ES-I3 (cell line): ENCODE results near the gene FAM171A1.

ENCODE experiments used
- H3K36me3 ChIP-seq: 2 replicates; pipeline ENCODE4 v1.6.1; 2013; ENCODE audit warnings: mild to moderate bottlenecking, low read length, control low read depth, moderate library complexity; ENCODE audit not compliant: insufficient read depth
- H3K4me1 ChIP-seq: 2 replicates; pipeline ENCODE4 v1.6.1; 2013; ENCODE audit warnings: mild to moderate bottlenecking, control low read depth, low read length; ENCODE audit not compliant: insufficient read depth
- H3K9ac ChIP-seq: 2 replicates; pipeline ENCODE4 v1.6.1; 2013; ENCODE audit warnings: low read depth, mild to moderate bottlenecking, low read length, moderate library complexity
- H3K9me3 ChIP-seq: 2 replicates; pipeline ENCODE4 v1.6.1; 2013; ENCODE audit warnings: mild to moderate bottlenecking, low read length, moderate library complexity; ENCODE audit not compliant: control insufficient read depth, insufficient read depth

Gene FAM171A1

DNA sequence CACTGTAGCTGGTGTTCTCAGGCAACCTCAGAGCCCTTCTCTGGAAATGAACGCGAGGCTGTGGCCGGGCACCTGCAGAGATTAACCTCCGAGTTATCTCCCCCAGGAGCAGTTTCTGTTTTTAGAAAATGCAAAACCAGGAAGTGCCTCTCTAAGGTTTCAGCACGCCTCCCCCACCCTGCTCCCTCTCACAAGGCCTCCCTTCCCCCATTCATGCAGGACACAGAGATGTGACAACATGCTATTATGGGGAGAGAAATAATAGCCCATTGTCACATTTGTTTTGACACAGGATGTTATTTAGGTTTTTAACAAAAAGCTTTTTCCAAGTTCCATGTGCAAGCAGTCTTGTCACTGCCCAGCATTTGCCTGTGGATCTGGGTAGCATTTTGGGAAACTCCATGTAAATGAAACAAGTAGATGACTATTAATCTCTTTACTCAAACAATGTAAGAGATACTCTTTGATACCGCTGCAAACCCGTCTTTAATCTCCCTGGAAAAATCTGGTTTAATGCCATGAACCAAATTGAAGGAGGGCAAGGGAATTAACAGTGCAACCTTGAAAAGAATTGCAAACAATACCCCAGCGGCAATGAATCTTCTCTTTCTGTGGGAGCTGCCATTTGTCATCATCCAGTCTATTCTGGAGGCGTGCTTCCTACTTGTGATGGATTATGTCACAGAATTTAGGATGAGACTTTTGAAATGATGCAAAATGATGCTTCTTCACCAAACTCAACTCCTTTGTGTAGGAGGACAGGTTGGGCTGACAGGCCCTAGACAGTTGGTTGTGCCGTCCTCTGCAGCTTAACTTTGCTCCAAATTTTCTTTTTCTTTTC, 116.1 kb downstream of the FAM171A1 start:
- peaks cover 14% of the 10 kb centered on the region for H3K4me1 ChIP-seq
- H3K36me3 ChIP-seq: no peaks in the 10 kb centered on the region; the same call in 1 of the 2 replicates
- no peaks in the 10 kb centered on the region for H3K9me3 ChIP-seq
- no peak overlapping the region for H3K9ac ChIP-seq

GRCh38 chr10:15253951-15254807, 116.9 kb downstream of the FAM171A1 start:
- Histone ChIP-seq H3K9ac (no peak overlapping the region), H3K9me3 (no peaks in the 10 kb centered on the region), H3K4me1 (peaks cover 14% of the 10 kb centered on the region), H3K36me3 (no peaks in the 10 kb centered on the region; the same call in 1 of the 2 replicates)

DNA sequence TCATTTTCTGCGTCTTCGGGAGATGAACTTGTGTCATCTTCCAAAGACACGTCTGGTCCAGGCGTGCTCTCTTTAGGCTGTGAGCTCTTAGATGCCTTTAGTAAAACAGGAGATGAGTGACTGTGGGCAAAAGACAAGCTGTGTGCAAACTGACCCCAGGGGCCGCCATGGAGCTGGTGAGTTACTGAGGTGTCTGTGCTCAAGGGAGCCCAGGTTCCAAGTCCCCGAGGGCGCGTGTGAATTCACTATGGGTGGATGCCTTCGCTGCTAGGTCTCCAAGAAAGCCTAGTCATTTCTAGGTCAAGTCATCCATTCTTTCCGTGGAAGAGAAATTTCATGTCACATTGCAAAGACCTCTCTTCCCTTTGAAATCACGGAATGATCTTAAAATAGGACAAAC, 118.7 kb downstream of the FAM171A1 start:
- Histone ChIP-seq H3K36me3 (peaks cover 7% of the 10 kb centered on the region; the same call in 1 of the 2 replicates), H3K4me1 (peaks cover 14% of the 10 kb centered on the region), H3K9ac (no peak overlapping the region), H3K9me3 (no peaks in the 10 kb centered on the region)

- peaks cover 7% of the 10 kb centered on the region; the same call in 1 of the 2 replicates for H3K36me3 ChIP-seq
- peaks cover 14% of the 10 kb centered on the region for H3K4me1 ChIP-seq
- H3K9ac ChIP-seq: no peak overlapping the region
- H3K9me3 ChIP-seq: no peaks in the 10 kb centered on the region
Observed at GRCh38 chr10:15251791-15252380, 119.2 kb downstream of the FAM171A1 start.

DNA sequence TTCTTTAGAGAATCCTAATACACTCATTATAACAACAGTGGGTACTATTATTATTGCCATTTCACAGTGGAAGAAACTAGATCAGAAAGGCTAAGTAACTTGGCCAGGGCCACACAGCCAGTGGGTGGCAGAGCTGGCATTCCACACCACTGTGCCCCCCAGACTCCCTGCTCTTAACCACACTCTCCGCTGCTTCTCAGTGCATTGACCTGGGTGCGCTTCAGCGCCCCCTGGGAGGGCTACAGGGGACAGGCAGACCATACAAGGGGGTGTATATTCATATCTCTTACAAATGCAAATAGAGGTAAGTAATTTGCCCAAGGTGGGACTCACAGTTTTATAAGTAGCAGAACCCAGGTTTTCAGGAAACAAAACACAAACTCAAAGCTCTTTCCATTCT, 125.6 kb downstream of the FAM171A1 start:
- Histone ChIP-seq H3K4me1 (no peaks in the 10 kb centered on the region), H3K9me3 (no peaks in the 10 kb centered on the region), H3K9ac (no peak overlapping the region), H3K36me3 (peaks cover 7% of the 10 kb centered on the region; the same call in 1 of the 2 replicates)

DNA sequence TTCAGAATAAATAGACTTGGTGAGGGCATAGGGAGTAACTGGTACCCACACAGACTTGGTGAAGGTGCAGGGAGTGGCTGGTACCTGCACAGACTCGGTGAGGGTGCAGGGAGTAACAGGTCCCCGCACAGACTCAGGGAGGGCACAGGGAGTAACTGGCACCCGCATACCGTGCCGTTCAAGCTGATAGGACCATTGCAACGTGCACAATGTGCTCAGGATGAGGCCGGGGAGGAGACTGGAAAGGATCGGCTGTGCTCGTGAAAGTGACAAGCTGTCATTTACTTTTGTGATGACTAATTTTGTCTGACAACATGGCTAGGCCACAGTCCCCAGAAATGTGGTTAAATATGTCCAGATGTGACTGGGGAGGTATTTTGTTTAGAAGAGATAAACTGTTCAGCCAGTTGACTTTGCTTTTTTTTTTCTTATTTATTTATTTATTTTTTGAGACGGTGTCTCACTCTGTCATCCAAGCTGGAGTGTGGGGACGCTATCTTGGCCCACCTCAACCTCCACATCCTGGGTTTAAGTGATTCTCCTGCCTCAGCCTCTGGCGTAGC, 126.4 kb downstream of the FAM171A1 start:
- Histone ChIP-seq H3K36me3 (peaks cover 7% of the 10 kb centered on the region; the same call in 1 of the 2 replicates), H3K9me3 (no peaks in the 10 kb centered on the region), H3K4me1 (no peaks in the 10 kb centered on the region), H3K9ac (no peak overlapping the region)

GRCh38 chr10:15242261-15242840, 128.7 kb downstream of the FAM171A1 start:
- Histone ChIP-seq H3K9ac (no peak overlapping the region), H3K9me3 (no peaks in the 10 kb centered on the region)

GRCh38 chr10:15241306-15241705, 129.8 kb downstream of the FAM171A1 start:
- Histone ChIP-seq H3K4me1 (no peaks in the 10 kb centered on the region), H3K9me3 (no peaks in the 10 kb centered on the region), H3K9ac (no peak overlapping the region), H3K36me3 (no peaks in the 10 kb centered on the region)

More at GRCh38 chr10:15242261-15242840, 128.7 kb downstream of the FAM171A1 start:
- Histone ChIP-seq H3K36me3 (no peaks in the 10 kb centered on the region), H3K4me1 (no peaks in the 10 kb centered on the region)

- no peaks in the 10 kb centered on the region for H3K4me1 ChIP-seq
- H3K9me3 ChIP-seq: no peaks in the 10 kb centered on the region
- H3K9ac ChIP-seq: no peak overlapping the region
- no peaks in the 10 kb centered on the region for H3K36me3 ChIP-seq
Observed at GRCh38 chr10:15238555-15239335, 132.3 kb downstream of the FAM171A1 start.

GRCh38 chr10:15237351-15237750, 133.7 kb downstream of the FAM171A1 start:
- Histone ChIP-seq H3K36me3 (no peaks in the 10 kb centered on the region), H3K4me1 (no peaks in the 10 kb centered on the region), H3K9ac (no peak overlapping the region), H3K9me3 (no peaks in the 10 kb centered on the region)

- no peaks in the 10 kb centered on the region for H3K9me3 ChIP-seq
- H3K36me3 ChIP-seq: no peaks in the 10 kb centered on the region; the same call in 1 of the 2 replicates
- no peaks in the 10 kb centered on the region for H3K4me1 ChIP-seq
- no peak overlapping the region for H3K9ac ChIP-seq
Observed at GRCh38 chr10:15236340-15236739, 134.7 kb downstream of the FAM171A1 start.

DNA sequence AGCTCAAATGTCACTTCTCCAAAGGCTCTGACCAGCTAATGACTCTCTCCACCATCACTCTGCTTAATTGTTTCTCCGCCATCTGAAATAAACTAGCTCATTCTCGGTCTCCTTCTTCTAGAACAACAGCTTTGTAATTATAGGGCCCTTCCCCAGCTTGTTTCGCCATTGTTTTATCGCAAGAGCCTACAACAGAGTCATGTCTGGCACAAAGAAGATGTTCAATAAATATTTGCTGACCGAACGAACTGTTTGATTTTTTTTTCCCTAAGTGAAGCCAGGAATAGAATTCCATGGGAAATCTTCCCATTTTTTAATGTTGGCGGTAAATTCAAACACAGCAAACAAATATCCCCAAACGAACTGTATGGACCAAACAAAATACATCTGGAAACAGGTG, 138.8 kb downstream of the FAM171A1 start:
- no peaks in the 10 kb centered on the region for H3K4me1 ChIP-seq
- no peak overlapping the region for H3K9ac ChIP-seq
- H3K9me3 ChIP-seq: no peaks in the 10 kb centered on the region
- no peaks in the 10 kb centered on the region; the same call in 1 of the 2 replicates for H3K36me3 ChIP-seq

- H3K9ac ChIP-seq: no peak overlapping the region
- no peaks in the 10 kb centered on the region for H3K4me1 ChIP-seq
- no peaks in the 10 kb centered on the region for H3K9me3 ChIP-seq
- no peaks in the 10 kb centered on the region; the same call in 1 of the 2 replicates for H3K36me3 ChIP-seq
Observed at GRCh38 chr10:15231426-15231825, 139.7 kb downstream of the FAM171A1 start.
